Measurements from ENCODE around the gene DCAF12.
"Not testable (repeated sequence)": the region's sequence is repeated elsewhere in the genome, so short reads cannot be mapped to it uniquely, and the experiment has no call there.

The DCAF12 gene

GRCh38 chr9:34126207-34127034 is at the start of gene DCAF12:
Gene DCAF12 (minus strand): TSS chr9:34126698. CDS start chr9:34126431, 267 bp downstream.
- no peak for FAIRE-seq

DNA sequence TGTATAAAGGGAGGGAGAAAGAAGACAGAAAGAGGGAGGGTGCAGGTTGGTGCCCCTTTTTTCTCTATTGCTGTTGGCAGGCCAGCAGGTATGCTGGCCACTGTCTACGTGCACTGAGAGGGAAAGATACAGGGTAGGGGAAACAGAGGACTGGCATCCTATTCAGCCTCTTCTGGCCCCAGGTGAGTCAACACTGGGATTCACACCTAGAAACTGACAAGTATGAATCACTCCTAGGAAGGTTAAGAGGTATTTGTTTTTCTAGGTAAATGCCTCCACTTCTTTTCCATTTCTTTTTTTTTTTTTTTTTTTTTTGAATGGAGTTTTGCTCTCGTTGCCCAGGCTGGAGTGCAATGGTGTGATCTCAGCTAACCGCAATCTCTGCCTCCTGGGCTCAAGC is 49.6 kb upstream of the DCAF12 start:
- FAIRE-seq, result no peak

DNA sequence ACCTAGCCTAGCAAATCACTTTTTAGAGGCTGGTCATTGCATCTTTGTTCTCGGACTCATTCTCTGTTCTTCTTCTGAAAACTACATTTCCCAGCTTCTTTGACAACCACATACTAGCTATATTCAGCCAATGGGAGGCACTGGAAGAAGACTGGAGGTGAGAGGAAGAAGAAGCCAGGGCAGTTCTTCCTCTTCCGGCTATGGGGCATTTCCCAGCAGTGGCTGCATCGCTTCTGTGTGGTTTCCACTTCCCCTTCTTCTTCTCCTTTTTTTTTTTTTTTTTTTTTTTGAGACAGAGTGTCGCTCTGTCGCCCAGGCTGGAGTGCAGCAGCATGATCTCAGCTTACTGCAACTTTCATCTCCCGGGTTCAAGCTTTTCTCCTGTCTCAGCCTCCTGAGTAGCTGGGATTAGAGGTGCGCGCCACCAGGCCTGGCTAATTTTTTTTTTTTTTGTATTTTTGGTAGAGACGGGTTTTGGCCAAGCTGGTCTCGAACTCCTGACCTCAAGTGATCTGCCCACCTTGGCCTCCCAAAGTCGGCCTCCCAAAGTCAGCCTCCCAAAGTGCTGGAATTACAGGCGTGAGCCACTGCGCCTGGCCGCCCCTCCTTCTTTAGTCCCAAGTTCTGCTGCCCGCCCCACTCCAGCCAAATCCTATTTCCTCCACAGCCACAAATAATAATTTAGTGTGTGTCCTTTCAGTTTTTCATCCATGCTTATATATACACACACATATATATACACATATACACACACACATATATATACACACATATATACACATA is 45.4 kb upstream of the DCAF12 start:
- FAIRE-seq, result no peak

- no peak for FAIRE-seq
Measured at GRCh38 chr9:34170237-34170991, 43.9 kb upstream of the DCAF12 start.

GRCh38 chr9:34169125-34169524 is 42.6 kb upstream of the DCAF12 start:
- no peak for FAIRE-seq

GRCh38 chr9:34163434-34163833 is 36.9 kb upstream of the DCAF12 start:
- FAIRE-seq, result no peak

DNA sequence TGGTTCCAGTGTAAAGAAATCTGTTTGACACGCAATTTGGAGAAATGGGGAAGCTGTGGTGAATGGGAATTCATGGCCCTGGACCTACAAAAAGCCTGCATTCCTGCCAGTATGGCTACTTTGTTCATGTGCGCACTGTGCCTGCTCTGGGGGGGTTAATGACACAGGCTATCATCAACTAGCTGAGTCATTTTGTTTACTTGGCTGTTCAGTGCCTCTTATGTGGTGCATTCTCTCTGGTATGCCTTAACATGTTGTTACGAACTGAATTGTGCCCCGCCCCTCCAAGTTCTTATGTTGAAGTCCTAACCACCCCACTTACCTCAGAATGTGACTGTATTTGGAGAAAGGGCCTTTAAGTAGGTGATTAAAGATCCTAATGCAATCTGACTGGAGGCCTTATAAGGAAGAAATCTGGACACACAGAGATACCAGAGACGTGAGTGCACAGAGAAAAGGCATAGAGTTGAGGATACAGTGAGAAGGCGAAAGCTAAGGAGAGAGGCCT is 31.9 kb upstream of the DCAF12 start:
- no peak for FAIRE-seq

- FAIRE-seq, result no peak
Measured at GRCh38 chr9:34157898-34158297, 31.4 kb upstream of the DCAF12 start.

DNA sequence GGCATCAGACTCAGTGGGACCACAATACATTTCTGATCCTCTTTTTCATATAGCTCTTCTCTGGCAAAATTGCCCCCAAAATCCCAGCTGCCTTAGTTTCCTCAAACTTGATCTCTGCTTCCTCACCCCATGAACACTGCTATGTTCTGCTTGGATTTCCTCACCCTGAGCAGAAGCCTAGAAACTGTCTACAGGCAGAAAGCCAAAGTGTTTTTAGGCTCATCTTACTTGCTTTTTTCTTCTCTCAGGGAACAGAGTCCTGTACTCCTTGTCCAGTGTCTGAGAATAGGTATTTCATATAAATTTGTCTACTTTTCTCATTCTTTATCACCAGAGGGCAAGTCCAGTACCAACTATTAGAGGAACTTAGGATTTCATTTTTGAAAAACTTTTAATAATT is 30.8 kb upstream of the DCAF12 start:
- FAIRE-seq, result no peak

- no peak for FAIRE-seq
Measured at GRCh38 chr9:34154057-34154456, 27.6 kb upstream of the DCAF12 start.

- FAIRE-seq, result no peak
Measured at GRCh38 chr9:34151398-34151797, 24.9 kb upstream of the DCAF12 start.

DNA sequence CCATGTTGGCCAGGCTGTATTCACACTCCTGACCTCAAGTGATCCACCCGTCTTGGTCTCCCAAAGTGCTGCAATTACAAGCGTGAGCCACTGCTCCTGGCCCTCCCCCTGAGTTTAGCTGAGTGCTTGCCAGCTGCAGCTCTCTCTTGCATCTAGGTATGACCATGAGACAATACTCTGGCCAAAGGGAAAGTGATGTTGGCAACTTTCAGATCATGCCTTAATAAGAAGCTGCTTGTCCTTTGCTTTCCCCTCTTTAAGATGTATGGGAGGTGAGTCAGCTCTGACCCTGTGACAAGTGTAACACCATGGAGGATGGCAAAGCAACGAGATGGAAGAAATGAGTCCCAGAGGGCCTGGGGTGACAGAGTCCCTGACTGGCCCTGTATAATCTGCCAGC is 18.7 kb upstream of the DCAF12 start:
- no peak for FAIRE-seq

GRCh38 chr9:34143116-34143515 is 16.6 kb upstream of the DCAF12 start:
- FAIRE-seq, result no peak

- FAIRE-seq, result no peak
Measured at GRCh38 chr9:34140853-34141252, 14.4 kb upstream of the DCAF12 start.

DNA sequence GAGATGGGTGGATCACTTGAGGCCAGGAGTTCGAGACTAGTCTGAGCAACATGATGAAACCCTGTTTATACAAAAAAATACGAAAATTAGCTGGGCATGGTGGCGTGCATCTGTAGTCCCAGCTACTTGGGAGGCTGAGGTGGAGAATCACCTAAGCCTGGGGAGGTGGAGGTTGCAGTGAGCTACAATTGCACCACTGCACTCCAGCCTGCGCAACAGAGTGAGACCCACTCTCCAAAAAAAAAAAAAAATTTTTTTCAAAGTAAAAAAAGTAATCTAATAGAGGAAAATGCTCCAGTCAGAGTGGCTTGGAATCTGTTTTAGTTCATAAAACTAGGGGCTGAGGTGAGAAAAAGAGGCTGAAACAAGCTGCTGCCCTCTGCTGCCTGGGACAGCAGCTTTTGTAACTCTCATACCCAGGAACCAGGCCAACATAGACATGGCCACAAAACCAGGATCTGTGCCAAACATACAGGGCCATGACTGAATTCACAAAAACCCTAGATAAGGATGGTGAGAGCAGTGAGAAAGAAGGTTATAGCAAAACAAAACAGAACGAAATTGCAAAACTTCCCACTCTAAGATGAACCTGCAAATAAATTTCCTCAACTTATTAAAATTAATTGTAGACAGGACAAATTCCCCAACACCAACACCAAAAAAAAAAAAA is 13.1 kb upstream of the DCAF12 start:
- FAIRE-seq, result no peak

GRCh38 chr9:34138644-34139043 is 12.1 kb upstream of the DCAF12 start:
- not testable (repeated sequence) for FAIRE-seq

DNA sequence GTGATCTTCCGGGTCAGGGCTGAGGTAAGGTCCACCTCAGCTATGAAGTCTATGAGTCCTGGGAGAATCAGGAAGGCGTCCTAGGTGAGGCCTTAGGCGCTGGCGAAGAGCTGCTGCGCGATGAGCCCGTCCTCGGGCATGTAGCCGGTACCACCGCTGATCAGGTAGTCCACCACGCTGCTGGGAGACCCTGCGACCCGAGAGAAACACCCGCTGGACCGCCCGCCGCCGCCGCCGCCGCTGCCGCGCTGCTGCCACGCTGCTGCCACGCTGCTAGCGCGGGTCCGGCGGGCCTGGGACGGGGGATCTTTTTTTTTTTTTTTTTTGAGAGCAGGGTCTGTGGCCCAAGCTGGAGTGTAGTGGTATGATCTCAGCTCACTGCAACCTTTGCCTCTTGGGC is 8.0 kb upstream of the DCAF12 start:
- FAIRE-seq, result no peak

DNA sequence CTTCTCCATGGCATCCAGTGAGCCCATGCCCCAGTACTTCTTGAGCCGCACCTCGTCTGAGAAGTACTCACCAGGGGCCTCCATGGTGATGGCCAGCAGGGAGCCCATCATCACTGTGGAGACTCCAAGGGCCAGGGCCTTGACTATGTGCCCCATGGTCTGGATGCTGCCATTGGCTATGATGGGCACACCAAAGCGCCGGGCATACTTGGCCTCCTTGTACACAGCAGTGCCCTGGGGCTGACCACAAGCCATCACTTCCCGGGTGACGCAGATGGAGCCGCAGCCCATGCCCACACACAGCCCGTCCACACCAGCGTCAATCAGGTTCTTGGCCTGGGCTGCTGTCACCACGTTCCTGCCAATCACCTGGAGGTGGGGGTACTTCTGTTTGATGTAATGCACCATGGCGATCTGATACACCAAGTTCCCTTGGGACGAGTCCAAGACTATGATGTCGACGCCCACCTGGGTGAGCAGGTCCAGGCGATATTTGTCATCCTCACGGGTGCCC is 7.0 kb upstream of the DCAF12 start:
- FAIRE-seq, result no peak

GRCh38 chr9:34131571-34131970 is 5.1 kb upstream of the DCAF12 start:
- FAIRE-seq, result no peak

DNA sequence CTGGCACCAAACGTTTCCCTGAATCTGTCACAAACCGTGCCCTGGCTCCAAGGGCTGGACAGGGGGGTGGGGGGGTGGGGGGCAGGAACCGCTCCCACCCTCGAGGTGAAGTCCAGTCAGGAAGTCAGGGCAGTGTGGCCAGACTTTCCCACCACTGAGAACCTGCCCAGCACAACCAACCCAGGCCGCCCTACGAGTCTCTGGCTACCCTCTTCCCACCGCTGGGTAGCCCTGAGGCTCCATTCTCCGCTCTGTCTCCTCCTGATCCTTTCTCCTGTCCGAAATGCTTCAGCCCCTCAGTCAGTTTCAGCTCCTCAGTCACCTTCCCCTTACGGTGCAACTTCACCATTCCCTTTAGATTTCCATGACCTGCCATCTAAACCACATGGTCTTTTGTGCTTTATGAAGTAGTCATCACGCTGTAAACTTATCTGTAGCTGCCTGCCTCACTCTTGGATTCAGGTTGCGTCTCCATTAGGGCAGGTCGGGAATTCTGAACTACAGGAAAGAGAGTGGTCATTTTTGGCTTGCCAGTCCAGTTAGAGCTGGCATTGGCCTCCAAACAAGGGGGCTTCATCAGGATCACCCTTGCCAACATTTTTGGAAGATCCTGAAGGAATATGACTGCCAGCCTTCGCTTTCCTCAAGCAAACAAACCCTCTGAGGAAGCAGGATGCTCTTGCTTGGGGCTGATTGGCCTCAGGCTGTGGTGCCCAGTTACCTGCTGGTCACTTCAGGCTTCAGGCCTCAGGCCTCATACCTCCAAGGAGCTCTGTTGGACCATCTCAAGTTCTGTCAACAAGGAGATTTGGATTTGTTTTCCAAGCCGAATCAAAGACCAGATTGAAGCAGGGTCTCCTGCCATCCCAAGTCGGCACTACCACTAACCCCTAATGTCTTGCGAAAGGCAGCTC is 794 bp upstream of the DCAF12 start:
- no peak for FAIRE-seq

DNA sequence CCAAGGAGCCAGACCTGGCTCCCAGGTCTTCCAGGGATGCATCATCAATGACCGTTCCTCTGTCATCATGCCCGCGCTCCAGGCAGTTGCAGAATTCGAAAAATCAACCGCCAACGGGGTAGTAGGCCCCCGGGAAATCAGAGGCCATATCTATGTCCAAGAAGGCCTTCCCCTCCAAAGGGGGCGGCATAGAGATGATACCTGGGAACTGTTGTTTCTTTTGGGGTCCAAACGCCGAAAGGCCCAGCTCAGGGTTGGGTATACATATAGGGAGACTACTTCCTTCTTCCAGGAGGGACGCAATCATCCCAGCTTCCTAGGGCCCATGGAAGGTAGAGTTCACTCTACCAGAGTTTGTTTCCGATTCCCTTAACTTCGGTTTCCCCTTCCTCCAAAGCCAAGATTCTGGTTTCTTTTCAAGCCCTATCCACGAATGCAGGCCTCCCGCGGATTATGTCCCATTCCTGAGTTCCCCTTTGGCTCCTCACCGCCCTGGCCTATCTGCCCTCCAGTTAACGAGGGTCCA is 754 bp downstream of the DCAF12 start:
- no peak for FAIRE-seq

All from colon (tissue), 2 donors.